ENCODE data around the gene ADCY1. TPM values are rescaled to one million over a fixed set of nuclear protein-coding genes. Genes with fewer than 3 reads are reported as not detected.
A peak's percentile ranks its signal among the peaks of the same experiment; 100 is the strongest.

ADCY1 gene
- total RNA-seq, 2 donors from 2014 or later: 15.3 to 18.5 TPM

GRCh38 chr7:45586542-45587520 lies 12.7 kb downstream of the ADCY1 start:
- no peak overlapping the region for H3K27ac Mint-ChIP-seq
- 91 to 92% methylated on average over 10 to 12 of the region's 12 CpGs for WGBS, 2 experiments (ENCODE audit: insufficient coverage in 1 of 2, insufficient read length in 1 of 2)
- Histone ChIP-seq H3K9me3 (ENCODE audit: control insufficient read depth, low read length) (no peaks in the 10 kb centered on the region), H3K9ac (ENCODE audit: extremely low read depth, low read length, poor library complexity, severe bottlenecking) (no peak overlapping the region), H3K36me3 (ENCODE audit: control insufficient read depth, insufficient read depth, low read length) (no peaks in the 10 kb centered on the region), H3K4me1 (ENCODE audit: control insufficient read depth, insufficient read depth, low read length) (peaks cover 2% of the 10 kb centered on the region), H3K27ac (ENCODE audit: low read depth, low read length) (no peak overlapping the region), H3K27me3 (ENCODE audit: control insufficient read depth, insufficient read depth, low read length, poor library complexity, severe bottlenecking) (no peaks in the 10 kb centered on the region), H3K4me3 (ENCODE audit: low read length) (no peak overlapping the region)
- no peaks in the 10 kb centered on the region for H3K27me3 Mint-ChIP-seq (ENCODE audit: insufficient read depth)
- no peak for TF ChIP-seq CTCF (conservative IDR thresholded peaks at IDR 0.05)
- H3K9me3 Mint-ChIP-seq: no peaks in the 10 kb centered on the region
- H3K4me3 Mint-ChIP-seq: no peak overlapping the region
- no peaks in the 10 kb centered on the region for H3K36me3 Mint-ChIP-seq (ENCODE audit: low read depth)
- H3K4me1 Mint-ChIP-seq: peaks cover 22% of the 10 kb centered on the region
- DNase-seq: peak; percentile 33

GRCh38 chr7:45588466-45588865 lies 14.3 kb downstream of the ADCY1 start:
- Mint-ChIP-seq H3K27ac (no peak overlapping the region), H3K4me1 (peaks cover 11% of the 10 kb centered on the region), H3K27me3 (ENCODE audit: insufficient read depth) (no peaks in the 10 kb centered on the region), H3K36me3 (ENCODE audit: low read depth) (no peaks in the 10 kb centered on the region), H3K9me3 (no peaks in the 10 kb centered on the region), H3K4me3 (no peak overlapping the region)
- no peaks in the 10 kb centered on the region for H3K4me1 ChIP-seq (ENCODE audit: control insufficient read depth, insufficient read depth, low read length)
- DNase-seq: peak; percentile 28
- H3K27ac ChIP-seq (ENCODE audit: low read depth, low read length): no peak overlapping the region
- H3K4me3 ChIP-seq (ENCODE audit: low read length): no peak overlapping the region
- no peaks in the 10 kb centered on the region for H3K27me3 ChIP-seq (ENCODE audit: control insufficient read depth, insufficient read depth, low read length, poor library complexity, severe bottlenecking)
- H3K9me3 ChIP-seq (ENCODE audit: control insufficient read depth, low read length): no peaks in the 10 kb centered on the region
- 90 to 100% methylated on average over 3 to 6 of the region's 6 CpGs for WGBS, 2 experiments (ENCODE audit: insufficient coverage in 1 of 2, insufficient read length in 1 of 2)
- TF ChIP-seq CTCF (conservative IDR thresholded peaks at IDR 0.05): no peak
- H3K9ac ChIP-seq (ENCODE audit: extremely low read depth, low read length, poor library complexity, severe bottlenecking): no peak overlapping the region
- H3K36me3 ChIP-seq (ENCODE audit: control insufficient read depth, insufficient read depth, low read length): no peaks in the 10 kb centered on the region

GRCh38 chr7:45589061-45589460 lies 14.9 kb downstream of the ADCY1 start:
- H3K4me3 Mint-ChIP-seq: no peak overlapping the region
- H3K36me3 ChIP-seq (ENCODE audit: control insufficient read depth, insufficient read depth, low read length): no peaks in the 10 kb centered on the region
- H3K9me3 Mint-ChIP-seq: no peaks in the 10 kb centered on the region
- peak; percentile 47 for TF ChIP-seq CTCF (conservative IDR thresholded peaks at IDR 0.05)
- no peaks in the 10 kb centered on the region for H3K9me3 ChIP-seq (ENCODE audit: control insufficient read depth, low read length)
- H3K4me1 ChIP-seq (ENCODE audit: control insufficient read depth, insufficient read depth, low read length): no peaks in the 10 kb centered on the region
- H3K4me1 Mint-ChIP-seq: peaks cover 11% of the 10 kb centered on the region
- 90 to 91% methylated on average over 4 to 10 of the region's 10 CpGs for WGBS, 2 experiments (ENCODE audit: insufficient coverage in 1 of 2, insufficient read length in 1 of 2)
- DNase-seq: peak; percentile 62
- H3K27ac Mint-ChIP-seq: no peak overlapping the region
- no peaks in the 10 kb centered on the region for H3K27me3 ChIP-seq (ENCODE audit: control insufficient read depth, insufficient read depth, low read length, poor library complexity, severe bottlenecking)
- H3K36me3 Mint-ChIP-seq (ENCODE audit: low read depth): no peaks in the 10 kb centered on the region
- no peak overlapping the region for H3K4me3 ChIP-seq (ENCODE audit: low read length)
- H3K9ac ChIP-seq (ENCODE audit: extremely low read depth, low read length, poor library complexity, severe bottlenecking): no peak overlapping the region
- H3K27ac ChIP-seq (ENCODE audit: low read depth, low read length): no peak overlapping the region
- H3K27me3 Mint-ChIP-seq (ENCODE audit: insufficient read depth): no peaks in the 10 kb centered on the region
